ENCODE data around the gene GEMIN5.

GRCh38 chr5:154844809-154845208, 93.2 kb downstream of the GEMIN5 start:
- TF ChIP-seq CTCF (IDR thresholded peaks at IDR 0.05) = no peak
- TF ChIP-seq POLR2AphosphoS5 (IDR thresholded peaks at IDR 0.05) = peak in 1 of 3 donors; percentile 25
